GM21390 (cell line): ENCODE results near the gene OLFML2A.
"Not testable (repeated sequence)": the region's sequence is repeated elsewhere in the genome, so short reads cannot be mapped to it uniquely, and the experiment has no call there.

Experiments
- ATAC-seq: cut with Tn5 transposase; IDR thresholded peaks from one replicate; pipeline ENCODE4 v1.9.1; 2021; ENCODE audit not compliant: unreplicated experiment

The OLFML2A gene

GRCh38 chr9:124818431-124819281 is 41.7 kb downstream of the OLFML2A start:
- no peak for ATAC-seq

GRCh38 chr9:124820698-124821623 is 44.0 kb downstream of the OLFML2A start:
- ATAC-seq: no peak

GRCh38 chr9:124828489-124829333 is 51.8 kb downstream of the OLFML2A start:
- no peak for ATAC-seq

GRCh38 chr9:124829334-124829669 is 52.4 kb downstream of the OLFML2A start:
- no peak for ATAC-seq

GRCh38 chr9:124830593-124830992 is 53.7 kb downstream of the OLFML2A start:
- ATAC-seq: no peak

- no peak for ATAC-seq
These were observed 54.9 kb downstream of the OLFML2A start for GRCh38 chr9:124831642-124832364.

- no peak for ATAC-seq
These were observed 57.7 kb downstream of the OLFML2A start for GRCh38 chr9:124834591-124834990.

GRCh38 chr9:124835026-124835557 is 58.2 kb downstream of the OLFML2A start:
- no peak for ATAC-seq

GRCh38 chr9:124838132-124838531 is 61.2 kb downstream of the OLFML2A start:
- ATAC-seq: not testable (repeated sequence)

GRCh38 chr9:124838567-124839275 is 61.8 kb downstream of the OLFML2A start:
- ATAC-seq: not testable (repeated sequence)

GRCh38 chr9:124839612-124840299 is 62.8 kb downstream of the OLFML2A start:
- ATAC-seq: no peak

- no peak for ATAC-seq
These were observed 63.4 kb downstream of the OLFML2A start for GRCh38 chr9:124840300-124840833.

- no peak for ATAC-seq
These were observed 64.3 kb downstream of the OLFML2A start for GRCh38 chr9:124841075-124841821.

GRCh38 chr9:124843456-124844034 is 66.6 kb downstream of the OLFML2A start:
- ATAC-seq: no peak

- ATAC-seq: no peak
These were observed 67.4 kb downstream of the OLFML2A start for GRCh38 chr9:124844291-124844690.

GRCh38 chr9:124846467-124846866 is 69.5 kb downstream of the OLFML2A start:
- ATAC-seq: not testable (repeated sequence)

- ATAC-seq: no peak
These were observed 70.0 kb downstream of the OLFML2A start for GRCh38 chr9:124846969-124847368.
